Neuronal stem cell (in vitro differentiated cells): ENCODE results near the gene SLC28A1. TPM values are rescaled to one million over a fixed set of nuclear protein-coding genes. Genes with fewer than 3 reads are reported as not detected.

Experiments used
- DNase-seq: peaks from one replicate; pipeline ENCODE4 v3.0.0-alpha.2; 2013; ENCODE audit warnings: low spot score
- H2AFZ ChIP-seq: one replicate; pipeline ENCODE4 v1.6.1; 2013; ENCODE audit warnings: mild to moderate bottlenecking, low read length, inconsistent platforms
- H2AK5ac ChIP-seq: 2 replicates; pipeline ENCODE4 v1.6.1; 2013; ENCODE audit warnings: low read depth, mild to moderate bottlenecking, inconsistent platforms, low read length, moderate library complexity, mixed read lengths
- H2BK120ac ChIP-seq: 2 replicates; pipeline ENCODE4 v1.6.1; 2013; ENCODE audit warnings: low read depth, mild to moderate bottlenecking, inconsistent platforms, low read length, moderate library complexity, mixed read lengths
- H2BK12ac ChIP-seq: one replicate; pipeline ENCODE4 v1.6.1; 2013; ENCODE audit warnings: low read length, inconsistent platforms
- H2BK15ac ChIP-seq: 2 replicates; pipeline ENCODE4 v1.6.1; 2013; ENCODE audit warnings: mild to moderate bottlenecking, low read length, inconsistent platforms, mixed read lengths
- H2BK5ac ChIP-seq: one replicate; pipeline ENCODE4 v1.6.1; 2013; ENCODE audit warnings: inconsistent platforms, mild to moderate bottlenecking, low read length, moderate library complexity
- H3K14ac ChIP-seq: one replicate; pipeline ENCODE4 v1.6.1; 2013; ENCODE audit warnings: low read length, inconsistent platforms
- H3K18ac ChIP-seq: 2 replicates; pipeline ENCODE4 v1.6.1; 2013; ENCODE audit warnings: low read length, inconsistent platforms
- H3K23ac ChIP-seq: 2 replicates; pipeline ENCODE4 v1.6.1; 2013; ENCODE audit warnings: low read depth, mild to moderate bottlenecking, mixed read lengths, low read length, inconsistent platforms; ENCODE audit not compliant: poor library complexity
- H3K27ac ChIP-seq: replicated peaks from 3 replicates; pipeline ENCODE4 v1.5.1; 2013; ENCODE audit warnings: low read length, inconsistent platforms
- H3K27me3 ChIP-seq, 3 experiments: 2 replicates each; pipeline ENCODE4 v1.6.1; 2013; ENCODE audit warnings: low read length in 3 of 3, mild to moderate bottlenecking in 2 of 3, inconsistent platforms in 1 of 3, low read depth in 1 of 3, mixed read lengths in 1 of 3, moderate library complexity in 1 of 3; ENCODE audit not compliant: control insufficient read depth in 3 of 3, insufficient read depth in 3 of 3
- H3K36me3 ChIP-seq, 2 donors: replicated peaks in 1 of 2; 2 replicates each; pipeline ENCODE4 v1.6.1; 2013; ENCODE audit warnings: low read length in 2 of 2; ENCODE audit not compliant: control insufficient read depth in 2 of 2, insufficient read depth in 2 of 2
- H3K4ac ChIP-seq: 2 replicates; pipeline ENCODE4 v1.6.1; 2013; ENCODE audit warnings: inconsistent platforms, mild to moderate bottlenecking, low read length, moderate library complexity
- H3K4me1 ChIP-seq, 2 donors: 1 replicate in 1 of 2; 2 replicates in 1 of 2; pipeline ENCODE4 v1.6.1; 2013; ENCODE audit warnings: low read length in 2 of 2, low read depth in 1 of 2; ENCODE audit not compliant: control insufficient read depth in 2 of 2, insufficient read depth in 1 of 2
- H3K4me2 ChIP-seq: one replicate; pipeline ENCODE4 v1.6.1; 2013; ENCODE audit warnings: mild to moderate bottlenecking, low read length, inconsistent platforms; ENCODE audit not compliant: insufficient read depth, poor library complexity, severe bottlenecking
- H3K4me3 ChIP-seq, 2 donors: 2 replicates each; pipeline ENCODE4 v1.5.1; 2013; ENCODE audit warnings: low read length in 2 of 2, mild to moderate bottlenecking in 2 of 2, inconsistent platforms in 1 of 2, moderate library complexity in 1 of 2
- H3K79me1 ChIP-seq: one replicate; pipeline ENCODE4 v1.6.1; 2013; ENCODE audit warnings: low read depth, mild to moderate bottlenecking, inconsistent platforms, low read length, moderate library complexity
- H3K9ac ChIP-seq: one replicate; pipeline ENCODE4 v1.6.1; 2013; ENCODE audit warnings: mild to moderate bottlenecking, low read depth, low read length, inconsistent platforms; ENCODE audit not compliant: poor library complexity
- H3K9me3 ChIP-seq, 2 donors: replicated peaks in 1 of 2; 2 replicates each; pipeline versions ENCODE3 to v1.6.1; 2013; ENCODE audit warnings: low read length in 2 of 2, mild to moderate bottlenecking in 2 of 2, inconsistent platforms in 1 of 2, low read depth in 1 of 2, mixed read lengths in 1 of 2, moderate library complexity in 1 of 2; ENCODE audit not compliant: control insufficient read depth in 2 of 2, insufficient read depth in 1 of 2
- H4K8ac ChIP-seq: one replicate; pipeline ENCODE4 v1.6.1; 2013; ENCODE audit warnings: low read depth, mild to moderate bottlenecking, inconsistent platforms, low read length, moderate library complexity
- H4K91ac ChIP-seq: one replicate; pipeline ENCODE4 v1.6.1; 2013; ENCODE audit warnings: low read length, low read depth, mild to moderate bottlenecking, inconsistent platforms; ENCODE audit not compliant: poor library complexity
- WGBS, 2 donors: extraction: QIAGEN DNeasy Blood & Tissue Kit; methylation state at CpG; one replicate each; pipeline ENCODE4 v1.1.7; 2013; ENCODE audit warnings: missing lambda C conversion rate in 2 of 2, mixed read lengths in 1 of 2; ENCODE audit not compliant: insufficient read length in 2 of 2, insufficient replicate concordance in 1 of 2; ENCODE audit errors: extremely low coverage in 2 of 2; 5-methylcytosine and 5-hydroxymethylcytosine counted together
- polyA plus RNA-seq, 2 experiments: library from polyadenylated mRNA; stranded (reverse); fragments of 200-250 nt; gene quantifications; one replicate each; pipeline ENCODE4 v1.2.3, GENCODE V29; 2013

The SLC28A1 gene, protein sequence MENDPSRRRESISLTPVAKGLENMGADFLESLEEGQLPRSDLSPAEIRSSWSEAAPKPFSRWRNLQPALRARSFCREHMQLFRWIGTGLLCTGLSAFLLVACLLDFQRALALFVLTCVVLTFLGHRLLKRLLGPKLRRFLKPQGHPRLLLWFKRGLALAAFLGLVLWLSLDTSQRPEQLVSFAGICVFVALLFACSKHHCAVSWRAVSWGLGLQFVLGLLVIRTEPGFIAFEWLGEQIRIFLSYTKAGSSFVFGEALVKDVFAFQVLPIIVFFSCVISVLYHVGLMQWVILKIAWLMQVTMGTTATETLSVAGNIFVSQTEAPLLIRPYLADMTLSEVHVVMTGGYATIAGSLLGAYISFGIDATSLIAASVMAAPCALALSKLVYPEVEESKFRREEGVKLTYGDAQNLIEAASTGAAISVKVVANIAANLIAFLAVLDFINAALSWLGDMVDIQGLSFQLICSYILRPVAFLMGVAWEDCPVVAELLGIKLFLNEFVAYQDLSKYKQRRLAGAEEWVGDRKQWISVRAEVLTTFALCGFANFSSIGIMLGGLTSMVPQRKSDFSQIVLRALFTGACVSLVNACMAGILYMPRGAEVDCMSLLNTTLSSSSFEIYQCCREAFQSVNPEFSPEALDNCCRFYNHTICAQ
- polyA plus RNA-seq (2013, experiment 1 of 2), result not detected
- polyA plus RNA-seq (2013, experiment 2 of 2), result not detected

DNA sequence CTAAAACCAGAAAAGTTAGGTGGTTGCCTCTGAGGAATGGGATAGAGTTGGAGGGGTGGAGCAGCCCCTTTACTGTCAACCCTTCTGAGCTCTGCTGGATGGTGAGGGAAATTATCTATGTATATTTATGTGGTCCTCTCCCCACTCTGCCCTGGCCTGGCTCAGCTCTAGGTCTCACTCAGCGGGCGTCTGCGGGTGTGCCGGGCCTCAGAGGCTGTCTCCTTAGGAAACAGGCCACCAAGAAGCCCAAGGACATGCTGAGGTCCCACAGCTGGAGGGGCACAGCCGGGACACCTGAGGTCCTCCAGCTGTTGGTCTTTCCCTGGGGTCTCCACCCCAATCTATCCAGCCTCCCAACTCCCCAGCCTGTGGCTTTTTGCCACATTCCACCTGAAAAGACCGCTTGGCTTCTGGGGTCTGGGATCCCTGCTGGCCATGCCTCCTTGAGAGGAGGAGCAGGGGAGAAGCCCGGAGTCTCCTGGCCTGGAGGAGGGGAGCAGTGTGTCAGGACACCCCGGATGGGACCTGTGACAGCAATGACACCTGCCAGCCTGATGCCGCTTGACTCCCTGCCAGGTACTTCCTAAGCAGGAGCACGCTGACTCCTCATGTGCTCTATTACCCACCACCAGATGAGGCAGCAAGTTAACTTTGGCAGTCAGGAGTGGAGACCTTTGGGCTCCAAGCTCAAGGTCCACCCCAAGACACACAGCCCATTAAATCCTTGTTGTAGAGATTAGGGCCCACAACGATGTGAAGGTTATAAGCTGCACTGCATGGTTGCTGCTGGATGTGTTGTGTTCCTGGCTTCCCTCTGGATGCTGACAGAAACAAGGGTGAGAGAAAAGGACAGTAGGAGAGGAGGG lies at the start of gene SLC28A1:
TSS of gene SLC28A1 (plus strand) at position 747 of the 866 bp plus-strand sequence. CDS start 3,099 bp downstream, outside the sequence.
- Histone ChIP-seq H3K36me3 (no peaks in the 10 kb centered on the region), H3K14ac (no peak within 1 kb of the TSS), H4K8ac (no peak within 1 kb of the TSS), H3K4me3 (no peak within 1 kb of the TSS), H3K4me2 (no peak within 1 kb of the TSS), H3K18ac (no peak within 1 kb of the TSS), H3K27ac (no peak within 1 kb of the TSS), H3K4me1 (peaks cover 0 to under 1% of the 10 kb centered on the region in 2 donors), H3K4ac (no peak within 1 kb of the TSS), H2BK5ac (no peak within 1 kb of the TSS), H2BK12ac (no peak within 1 kb of the TSS), H2AFZ (no peak within 1 kb of the TSS), H3K9ac (no peak within 1 kb of the TSS), H4K91ac (no peak within 1 kb of the TSS), H3K23ac (peak within 1 kb of the TSS; percentile 12), H2BK15ac (no peak within 1 kb of the TSS), H2BK120ac (no peak within 1 kb of the TSS), H2AK5ac (no peak within 1 kb of the TSS), H3K9me3 (no peaks in the 10 kb centered on the region), H3K27me3 (peaks cover 0 to 18% (median 0%) of the 10 kb centered on the region in 3 experiments), H3K79me1 (no peaks in the 10 kb centered on the region)
- WGBS, 2 donors, result no CpG with 5 or more reads among the region's 11 CpGs
- DNase-seq, result no peak

DNA sequence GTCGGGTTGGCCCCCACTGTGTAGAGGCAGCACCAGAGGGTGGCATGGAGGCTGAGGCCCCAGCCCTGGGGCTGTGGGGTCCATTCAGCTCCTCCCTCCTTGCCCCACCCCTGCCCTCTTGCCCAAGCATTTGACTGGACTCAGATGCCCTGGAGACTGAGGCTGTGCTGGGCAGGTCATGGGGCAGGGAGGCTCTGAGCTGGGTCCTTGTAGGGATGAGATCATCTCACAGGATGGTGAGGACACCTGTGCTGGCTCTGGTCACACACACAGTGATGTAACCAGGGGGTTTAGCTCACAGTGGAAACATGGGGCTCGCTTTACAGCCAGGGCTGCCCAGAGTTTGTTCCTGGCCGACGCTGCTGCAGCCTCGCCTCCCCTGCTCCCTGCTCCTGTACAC lies 49.5 kb upstream of the SLC28A1 start:
- H4K8ac ChIP-seq, result no peak overlapping the region
- no peak overlapping the region for H2BK5ac ChIP-seq
- no peak overlapping the region for H3K4me3 ChIP-seq
- H3K4ac ChIP-seq, result no peak overlapping the region
- no peak overlapping the region for H2BK120ac ChIP-seq
- H3K27ac ChIP-seq, result no peak overlapping the region
- H4K91ac ChIP-seq, result no peak overlapping the region
- no peak overlapping the region for H2AK5ac ChIP-seq
- no peak overlapping the region for H2AFZ ChIP-seq
- H3K14ac ChIP-seq, result no peak overlapping the region
- peaks cover 0 to 19% (median 0%) of the 10 kb centered on the region in 3 experiments for H3K27me3 ChIP-seq
- peak overlapping the region; percentile 9 for H3K9ac ChIP-seq
- H3K79me1 ChIP-seq, result no peaks in the 10 kb centered on the region
- H2BK15ac ChIP-seq, result no peak overlapping the region
- no peak overlapping the region for H2BK12ac ChIP-seq
- H3K23ac ChIP-seq, result peak overlapping the region; percentile 3
- WGBS, 2 donors, result no CpG with 5 or more reads among the region's 5 CpGs
- no peak overlapping the region for H3K4me2 ChIP-seq
- H3K18ac ChIP-seq, result peak overlapping the region; percentile 27
- H3K9me3 ChIP-seq, result no peaks in the 10 kb centered on the region
- no peak for DNase-seq
- H3K36me3 ChIP-seq, result peaks cover 0 to 4% of the 10 kb centered on the region in 2 donors
- H3K4me1 ChIP-seq, result no peaks in the 10 kb centered on the region

DNA sequence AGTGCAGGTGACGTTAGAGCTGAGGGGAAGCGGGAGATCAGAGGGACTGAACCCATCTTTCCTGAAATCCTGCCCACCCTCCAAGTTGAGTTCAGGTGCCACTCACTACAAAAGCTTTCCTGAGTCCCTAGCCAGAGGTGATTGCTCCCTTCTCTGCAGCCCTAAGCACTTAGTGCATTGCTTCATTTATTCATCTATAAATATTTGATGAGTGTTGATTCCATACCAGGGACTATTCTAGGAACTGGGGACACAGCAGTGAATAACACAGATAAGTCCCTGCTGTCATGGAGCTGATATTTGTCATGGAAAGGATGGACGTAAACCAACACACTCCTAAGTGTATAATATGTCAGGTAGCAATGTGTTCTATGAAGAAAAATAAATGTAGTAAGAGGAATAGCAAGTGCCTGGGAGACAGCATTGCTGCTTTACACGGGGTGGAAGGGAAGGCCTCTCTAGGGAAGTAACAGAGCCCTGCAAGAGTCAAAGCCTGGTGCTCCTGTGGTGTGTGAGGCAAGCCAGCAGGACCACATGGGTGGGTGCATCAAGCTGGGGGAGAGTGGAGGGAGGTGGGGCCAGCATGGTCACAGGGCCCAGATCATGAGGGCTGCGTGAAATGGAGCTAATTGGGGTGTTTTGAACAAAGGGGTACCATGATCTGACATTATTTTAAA lies 48.7 kb upstream of the SLC28A1 start:
- no peak overlapping the region for H3K18ac ChIP-seq
- H4K8ac ChIP-seq, result no peak overlapping the region
- no peak overlapping the region for H2BK15ac ChIP-seq
- H3K27ac ChIP-seq, result no peak overlapping the region
- no peak overlapping the region for H3K14ac ChIP-seq
- no peak overlapping the region for H3K4ac ChIP-seq
- no peaks in the 10 kb centered on the region for H3K4me1 ChIP-seq
- no peak overlapping the region for H3K4me3 ChIP-seq
- no peak overlapping the region for H3K23ac ChIP-seq
- no peak overlapping the region for H2BK12ac ChIP-seq
- H3K27me3 ChIP-seq, result peaks cover 0 to 19% (median 0%) of the 10 kb centered on the region in 3 experiments
- H2BK120ac ChIP-seq, result no peak overlapping the region
- H2BK5ac ChIP-seq, result no peak overlapping the region
- H3K9me3 ChIP-seq, result no peaks in the 10 kb centered on the region
- H3K79me1 ChIP-seq, result no peaks in the 10 kb centered on the region
- H3K36me3 ChIP-seq, result peaks cover 0 to 4% of the 10 kb centered on the region in 2 donors
- no peak for DNase-seq
- H2AFZ ChIP-seq, result no peak overlapping the region
- no peak overlapping the region for H4K91ac ChIP-seq
- WGBS, 2 donors, result no CpG with 5 or more reads among the region's 5 CpGs
- no peak overlapping the region for H3K9ac ChIP-seq
- H2AK5ac ChIP-seq, result no peak overlapping the region
- H3K4me2 ChIP-seq, result no peak overlapping the region
